ENCODE data around the gene CBARP. TPM values are rescaled to one million over a fixed set of nuclear protein-coding genes. Genes with fewer than 3 reads are reported as not detected.

CBARP gene
- total and polyA plus RNA-seq, 2 of the 13 experiments (the other 11 are each of a cell fraction or from before 2014, with no cell fraction given), result 1.2 to 1.4 TPM

DNA sequence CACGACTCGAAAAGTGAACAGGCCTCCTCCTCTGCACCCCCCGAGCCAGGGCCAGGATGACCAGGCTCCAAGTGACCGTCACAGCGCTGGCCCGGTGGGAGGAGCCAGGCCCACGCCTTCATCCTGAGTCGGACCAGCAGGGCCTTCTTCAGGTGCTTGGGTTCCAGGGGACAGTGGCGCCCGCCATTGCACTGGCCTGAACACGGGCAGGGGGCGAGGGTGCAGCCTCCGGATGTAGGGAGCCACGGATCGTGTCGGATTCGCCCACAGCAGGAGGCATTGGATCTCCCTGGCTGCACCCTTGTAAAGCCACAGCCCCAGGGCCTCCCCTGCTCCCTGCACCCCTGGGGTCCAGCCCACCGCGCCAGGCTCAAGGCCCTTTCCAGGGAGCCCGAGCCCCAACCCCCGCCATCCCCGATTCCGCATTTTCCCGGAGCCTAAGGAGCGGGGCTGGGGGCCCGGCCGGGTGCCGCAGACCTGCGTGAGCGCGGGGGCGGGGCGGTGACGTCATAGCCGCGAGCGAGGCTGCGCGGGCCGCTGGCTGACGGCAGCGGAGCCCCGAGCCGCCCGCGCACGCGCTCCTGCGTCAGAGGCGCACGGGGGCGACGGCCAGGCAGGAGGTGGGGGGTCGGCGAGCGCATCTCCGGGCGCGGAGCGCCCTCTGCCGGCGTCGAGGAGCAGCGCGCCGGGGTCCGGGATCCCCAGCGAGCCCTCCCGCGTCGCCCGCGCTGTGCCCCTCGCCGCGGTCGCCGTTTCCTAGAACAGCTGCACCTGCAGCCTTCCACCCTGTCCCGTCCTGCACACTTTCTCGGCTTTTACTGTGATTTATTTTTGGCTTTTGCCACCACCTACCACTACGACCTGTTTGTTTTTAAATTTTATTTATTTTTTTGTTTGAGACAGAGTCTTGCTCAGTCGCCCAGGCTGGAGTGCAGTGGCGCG lies 2.3 kb upstream of the CBARP start (continued):
- no peak for TF ChIP-seq ZNF343 (CRISPR knock-in tag; IDR thresholded peaks at IDR 0.05)
- TF ChIP-seq BCL6 (CRISPR knock-in tag; IDR thresholded peaks at IDR 0.05), result no peak
- no peak for TF ChIP-seq TRIM24 (CRISPR knock-in tag; IDR thresholded peaks at IDR 0.05)
- TF ChIP-seq, protein P1, sequence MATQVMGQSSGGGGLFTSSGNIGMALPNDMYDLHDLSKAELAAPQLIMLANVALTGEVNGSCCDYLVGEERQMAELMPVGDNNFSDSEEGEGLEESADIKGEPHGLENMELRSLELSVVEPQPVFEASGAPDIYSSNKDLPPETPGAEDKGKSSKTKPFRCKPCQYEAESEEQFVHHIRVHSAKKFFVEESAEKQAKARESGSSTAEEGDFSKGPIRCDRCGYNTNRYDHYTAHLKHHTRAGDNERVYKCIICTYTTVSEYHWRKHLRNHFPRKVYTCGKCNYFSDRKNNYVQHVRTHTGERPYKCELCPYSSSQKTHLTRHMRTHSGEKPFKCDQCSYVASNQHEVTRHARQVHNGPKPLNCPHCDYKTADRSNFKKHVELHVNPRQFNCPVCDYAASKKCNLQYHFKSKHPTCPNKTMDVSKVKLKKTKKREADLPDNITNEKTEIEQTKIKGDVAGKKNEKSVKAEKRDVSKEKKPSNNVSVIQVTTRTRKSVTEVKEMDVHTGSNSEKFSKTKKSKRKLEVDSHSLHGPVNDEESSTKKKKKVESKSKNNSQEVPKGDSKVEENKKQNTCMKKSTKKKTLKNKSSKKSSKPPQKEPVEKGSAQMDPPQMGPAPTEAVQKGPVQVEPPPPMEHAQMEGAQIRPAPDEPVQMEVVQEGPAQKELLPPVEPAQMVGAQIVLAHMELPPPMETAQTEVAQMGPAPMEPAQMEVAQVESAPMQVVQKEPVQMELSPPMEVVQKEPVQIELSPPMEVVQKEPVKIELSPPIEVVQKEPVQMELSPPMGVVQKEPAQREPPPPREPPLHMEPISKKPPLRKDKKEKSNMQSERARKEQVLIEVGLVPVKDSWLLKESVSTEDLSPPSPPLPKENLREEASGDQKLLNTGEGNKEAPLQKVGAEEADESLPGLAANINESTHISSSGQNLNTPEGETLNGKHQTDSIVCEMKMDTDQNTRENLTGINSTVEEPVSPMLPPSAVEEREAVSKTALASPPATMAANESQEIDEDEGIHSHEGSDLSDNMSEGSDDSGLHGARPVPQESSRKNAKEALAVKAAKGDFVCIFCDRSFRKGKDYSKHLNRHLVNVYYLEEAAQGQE (IDR thresholded peaks at IDR 0.05; ENCODE audit: borderline replicate concordance in 1 of 2, low read depth in 1 of 2, low read length in 2 of 2), result no peak
- no peak for TF ChIP-seq ZNF720 (CRISPR knock-in tag; IDR thresholded peaks at IDR 0.05)
- TF ChIP-seq U2AF2 (IDR thresholded peaks at IDR 0.05; ENCODE audit: low read depth, low read length), result no peak
- no peak for TF ChIP-seq FOXM1 (CRISPR knock-in tag; IDR thresholded peaks at IDR 0.05)
- TF ChIP-seq NR1H2 (CRISPR knock-in tag; IDR thresholded peaks at IDR 0.05; ENCODE audit: borderline replicate concordance, low read depth), result 0 out of 2 replicates have a peak, but pooled peaks have one; percentile 68
- TF ChIP-seq ZNF891 (CRISPR knock-in tag; IDR thresholded peaks at IDR 0.05), result no peak
- TF ChIP-seq, protein P2, sequence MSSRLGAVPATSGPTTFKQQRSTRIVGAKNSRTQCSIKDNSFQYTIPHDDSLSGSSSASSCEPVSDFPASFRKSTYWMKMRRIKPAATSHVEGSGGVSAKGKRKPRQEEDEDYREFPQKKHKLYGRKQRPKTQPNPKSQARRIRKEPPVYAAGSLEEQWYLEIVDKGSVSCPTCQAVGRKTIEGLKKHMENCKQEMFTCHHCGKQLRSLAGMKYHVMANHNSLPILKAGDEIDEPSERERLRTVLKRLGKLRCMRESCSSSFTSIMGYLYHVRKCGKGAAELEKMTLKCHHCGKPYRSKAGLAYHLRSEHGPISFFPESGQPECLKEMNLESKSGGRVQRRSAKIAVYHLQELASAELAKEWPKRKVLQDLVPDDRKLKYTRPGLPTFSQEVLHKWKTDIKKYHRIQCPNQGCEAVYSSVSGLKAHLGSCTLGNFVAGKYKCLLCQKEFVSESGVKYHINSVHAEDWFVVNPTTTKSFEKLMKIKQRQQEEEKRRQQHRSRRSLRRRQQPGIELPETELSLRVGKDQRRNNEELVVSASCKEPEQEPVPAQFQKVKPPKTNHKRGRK (CRISPR knock-in tag; IDR thresholded peaks at IDR 0.05), result no peak
- TF ChIP-seq SP2 (CRISPR knock-in tag; IDR thresholded peaks at IDR 0.05), result no peak
- TF ChIP-seq ZNF772 (CRISPR knock-in tag; IDR thresholded peaks at IDR 0.05), result no peak
- TF ChIP-seq, protein P3, sequence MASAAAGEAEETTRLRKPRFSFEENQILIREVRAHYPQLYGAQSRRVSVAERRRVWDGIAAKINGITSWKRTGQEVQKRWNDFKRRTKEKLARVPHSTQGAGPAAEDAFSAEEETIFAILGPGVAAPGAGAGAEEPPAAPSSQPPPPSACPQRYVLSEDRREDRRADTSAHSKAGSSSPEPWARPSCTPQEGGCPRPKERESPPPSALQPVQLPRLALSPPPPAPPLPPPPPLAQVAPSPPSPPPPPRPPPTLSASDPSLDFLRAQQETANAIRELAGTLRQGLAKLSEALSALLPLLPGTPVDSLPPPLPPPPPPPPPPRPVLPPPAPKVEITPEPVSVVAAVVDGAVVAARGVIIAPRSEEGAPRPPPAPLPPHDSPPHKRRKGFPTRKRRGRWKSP (CRISPR knock-in tag; IDR thresholded peaks at IDR 0.05), result no peak
- no peak for TF ChIP-seq WIZ (CRISPR knock-in tag; IDR thresholded peaks at IDR 0.05)
- TF ChIP-seq KLF12 (CRISPR knock-in tag; IDR thresholded peaks at IDR 0.05; ENCODE audit: borderline replicate concordance), result no peak
- TF ChIP-seq, protein P4, sequence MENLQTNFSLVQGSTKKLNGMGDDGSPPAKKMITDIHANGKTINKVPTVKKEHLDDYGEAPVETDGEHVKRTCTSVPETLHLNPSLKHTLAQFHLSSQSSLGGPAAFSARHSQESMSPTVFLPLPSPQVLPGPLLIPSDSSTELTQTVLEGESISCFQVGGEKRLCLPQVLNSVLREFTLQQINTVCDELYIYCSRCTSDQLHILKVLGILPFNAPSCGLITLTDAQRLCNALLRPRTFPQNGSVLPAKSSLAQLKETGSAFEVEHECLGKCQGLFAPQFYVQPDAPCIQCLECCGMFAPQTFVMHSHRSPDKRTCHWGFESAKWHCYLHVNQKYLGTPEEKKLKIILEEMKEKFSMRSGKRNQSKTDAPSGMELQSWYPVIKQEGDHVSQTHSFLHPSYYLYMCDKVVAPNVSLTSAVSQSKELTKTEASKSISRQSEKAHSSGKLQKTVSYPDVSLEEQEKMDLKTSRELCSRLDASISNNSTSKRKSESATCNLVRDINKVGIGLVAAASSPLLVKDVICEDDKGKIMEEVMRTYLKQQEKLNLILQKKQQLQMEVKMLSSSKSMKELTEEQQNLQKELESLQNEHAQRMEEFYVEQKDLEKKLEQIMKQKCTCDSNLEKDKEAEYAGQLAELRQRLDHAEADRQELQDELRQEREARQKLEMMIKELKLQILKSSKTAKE (CRISPR knock-in tag; IDR thresholded peaks at IDR 0.05; ENCODE audit: borderline replicate concordance), result no peak
- no peak for TF ChIP-seq BRD4 (CRISPR knock-in tag; IDR thresholded peaks at IDR 0.05)
- TF ChIP-seq, protein P5, sequence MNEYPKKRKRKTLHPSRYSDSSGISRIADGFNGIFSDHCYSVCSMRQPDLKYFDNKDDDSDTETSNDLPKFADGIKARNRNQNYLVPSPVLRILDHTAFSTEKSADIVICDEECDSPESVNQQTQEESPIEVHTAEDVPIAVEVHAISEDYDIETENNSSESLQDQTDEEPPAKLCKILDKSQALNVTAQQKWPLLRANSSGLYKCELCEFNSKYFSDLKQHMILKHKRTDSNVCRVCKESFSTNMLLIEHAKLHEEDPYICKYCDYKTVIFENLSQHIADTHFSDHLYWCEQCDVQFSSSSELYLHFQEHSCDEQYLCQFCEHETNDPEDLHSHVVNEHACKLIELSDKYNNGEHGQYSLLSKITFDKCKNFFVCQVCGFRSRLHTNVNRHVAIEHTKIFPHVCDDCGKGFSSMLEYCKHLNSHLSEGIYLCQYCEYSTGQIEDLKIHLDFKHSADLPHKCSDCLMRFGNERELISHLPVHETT (CRISPR knock-in tag; conservative IDR thresholded peaks at IDR 0.05), result no peak
